IgD-negative memory B cell (primary cell): ENCODE results near the gene EYA3. TPM values are rescaled to one million over a fixed set of nuclear protein-coding genes. Genes with fewer than 3 reads are reported as not detected.
A peak's percentile ranks its signal among the peaks of the same experiment; 100 is the strongest.

Experiments
- H3K27ac Mint-ChIP-seq, 3 donors: one replicate each; pipeline ENCODE4 v1.8.0; 2020 to 2022; ENCODE audit warnings: mild to moderate bottlenecking in 3 of 3, mixed read lengths in 3 of 3, moderate library complexity in 1 of 3
- H3K27me3 Mint-ChIP-seq: one replicate; pipeline ENCODE4 v1.8.0; 2021; ENCODE audit warnings: mixed read lengths
- H3K36me3 Mint-ChIP-seq: one replicate; pipeline ENCODE4 v1.8.0; 2020; ENCODE audit warnings: mild to moderate bottlenecking, mixed read lengths
- H3K4me1 Mint-ChIP-seq, 3 donors: one replicate each; pipeline ENCODE4 v1.8.0; 2020 to 2022; ENCODE audit warnings: mixed read lengths in 3 of 3, mild to moderate bottlenecking in 1 of 3
- H3K4me3 Mint-ChIP-seq, 4 donors: one replicate each; pipeline ENCODE4 v1.8.0; 2020 to 2022; ENCODE audit warnings: mild to moderate bottlenecking in 4 of 4, mixed read lengths in 4 of 4, moderate library complexity in 3 of 4
- H3K9me3 Mint-ChIP-seq, 3 donors: one replicate each; pipeline ENCODE4 v1.8.0; 2020 to 2021; ENCODE audit warnings: mixed read lengths in 3 of 3, mild to moderate bottlenecking in 1 of 3
- polyA plus RNA-seq: library from polyadenylated mRNA; unstranded; fragments of 300-500 nt; fragmentation: Illumina TruSeq; gene quantifications from one replicate; pipeline ENCODE4 v1.2.3, GENCODE V29; 2021

The EYA3 gene, protein sequence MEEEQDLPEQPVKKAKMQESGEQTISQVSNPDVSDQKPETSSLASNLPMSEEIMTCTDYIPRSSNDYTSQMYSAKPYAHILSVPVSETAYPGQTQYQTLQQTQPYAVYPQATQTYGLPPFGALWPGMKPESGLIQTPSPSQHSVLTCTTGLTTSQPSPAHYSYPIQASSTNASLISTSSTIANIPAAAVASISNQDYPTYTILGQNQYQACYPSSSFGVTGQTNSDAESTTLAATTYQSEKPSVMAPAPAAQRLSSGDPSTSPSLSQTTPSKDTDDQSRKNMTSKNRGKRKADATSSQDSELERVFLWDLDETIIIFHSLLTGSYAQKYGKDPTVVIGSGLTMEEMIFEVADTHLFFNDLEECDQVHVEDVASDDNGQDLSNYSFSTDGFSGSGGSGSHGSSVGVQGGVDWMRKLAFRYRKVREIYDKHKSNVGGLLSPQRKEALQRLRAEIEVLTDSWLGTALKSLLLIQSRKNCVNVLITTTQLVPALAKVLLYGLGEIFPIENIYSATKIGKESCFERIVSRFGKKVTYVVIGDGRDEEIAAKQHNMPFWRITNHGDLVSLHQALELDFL
- polyA plus RNA-seq, result 5.8 TPM

DNA sequence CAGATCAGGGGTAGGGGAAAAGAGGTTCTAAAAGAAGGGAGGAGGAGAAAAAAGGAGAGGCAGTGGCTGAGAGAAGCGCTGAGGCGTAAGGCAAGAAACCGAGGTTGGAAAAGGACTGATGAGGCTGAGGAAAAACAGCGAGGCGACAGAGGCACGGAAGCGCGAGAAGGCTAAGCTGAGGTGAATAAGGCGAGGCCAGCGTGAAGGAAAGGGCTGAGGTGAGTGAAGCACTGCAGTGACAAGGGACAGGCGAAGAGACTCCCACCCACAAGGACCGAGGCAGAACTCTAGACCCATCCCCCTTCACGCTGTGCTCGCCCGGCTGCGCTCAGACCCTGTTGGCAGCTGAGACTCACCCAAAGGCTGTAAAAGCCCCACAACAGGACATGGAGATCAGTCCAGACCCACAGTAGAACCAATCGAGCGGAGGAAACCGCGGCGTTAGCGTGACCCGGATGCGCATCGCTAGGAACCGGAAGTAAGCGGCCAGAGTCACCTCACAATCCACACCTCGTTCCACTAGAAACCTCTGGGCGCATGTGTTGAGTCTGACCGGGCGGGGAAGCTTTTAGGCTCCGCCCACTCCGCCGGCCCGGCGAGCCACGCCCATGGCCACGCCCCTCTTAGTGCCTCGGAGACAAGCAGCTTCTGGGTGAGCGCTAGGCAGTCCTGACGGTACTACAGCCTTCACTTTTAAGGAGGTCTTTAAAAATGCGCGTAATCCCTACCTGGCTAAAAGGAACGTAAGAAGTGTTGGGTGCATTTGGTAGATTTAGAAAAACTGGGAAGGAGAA, at the start of gene EYA3:
Gene EYA3 (minus strand): TSS at position 443 of the 794 bp plus-strand sequence. CDS start 30,584 bp downstream, outside the sequence.
- peak within 1 kb of the TSS; percentile 91 to 98 (median 96) for H3K4me3 Mint-ChIP-seq
- peaks cover 33 to 44% (median 38%) of the 10 kb centered on the region in 3 donors for H3K4me1 Mint-ChIP-seq
- no peaks in the 10 kb centered on the region for H3K9me3 Mint-ChIP-seq
- peak within 1 kb of the TSS; percentile 87 to 99 (median 97) for H3K27ac Mint-ChIP-seq
- H3K27me3 Mint-ChIP-seq, result no peaks in the 10 kb centered on the region
- peaks cover 2% of the 10 kb centered on the region for H3K36me3 Mint-ChIP-seq

DNA sequence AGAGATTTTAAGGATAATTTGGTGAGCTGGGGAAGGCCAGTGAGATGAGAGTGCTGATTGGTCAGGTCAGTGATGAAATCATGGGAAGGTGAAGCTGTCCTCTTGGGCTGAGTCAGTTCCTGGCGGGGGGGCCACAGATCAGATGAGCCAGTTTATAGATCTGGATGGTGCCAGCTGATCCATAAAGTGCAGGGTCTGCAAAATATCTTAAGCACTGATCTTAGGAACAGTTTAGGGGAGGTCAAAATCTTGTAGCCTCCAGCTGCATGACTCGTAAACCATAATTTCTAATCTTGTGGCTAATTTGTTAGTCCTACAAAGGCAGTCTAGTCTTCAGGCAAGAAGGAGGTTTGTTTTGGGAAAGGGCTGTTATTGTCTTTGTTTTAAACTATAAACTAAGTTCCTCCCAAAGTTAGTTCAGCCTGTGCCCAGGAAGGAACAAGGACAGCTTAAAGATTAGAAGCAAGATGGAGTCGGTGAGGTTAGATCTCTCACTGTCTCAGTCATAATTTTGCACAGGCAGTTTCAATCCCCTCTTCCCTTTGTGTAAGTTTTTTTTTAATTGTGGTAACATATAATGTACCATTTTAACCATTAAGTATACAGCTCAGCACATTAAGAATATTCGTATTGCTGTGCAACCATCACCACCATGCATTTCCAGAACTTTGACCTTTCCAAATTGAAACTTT, 48.7 kb upstream of the EYA3 start:
- Mint-ChIP-seq H3K36me3 (peaks cover 3% of the 10 kb centered on the region), H3K27ac (peak overlapping the region in 1 of 3 donors; percentile 10), H3K27me3 (peaks cover 2% of the 10 kb centered on the region), H3K9me3 (no peaks in the 10 kb centered on the region), H3K4me1 (peaks cover 46 to 57% (median 50%) of the 10 kb centered on the region in 3 donors), H3K4me3 (peak overlapping the region in 1 of 4 donors; percentile 9)

DNA sequence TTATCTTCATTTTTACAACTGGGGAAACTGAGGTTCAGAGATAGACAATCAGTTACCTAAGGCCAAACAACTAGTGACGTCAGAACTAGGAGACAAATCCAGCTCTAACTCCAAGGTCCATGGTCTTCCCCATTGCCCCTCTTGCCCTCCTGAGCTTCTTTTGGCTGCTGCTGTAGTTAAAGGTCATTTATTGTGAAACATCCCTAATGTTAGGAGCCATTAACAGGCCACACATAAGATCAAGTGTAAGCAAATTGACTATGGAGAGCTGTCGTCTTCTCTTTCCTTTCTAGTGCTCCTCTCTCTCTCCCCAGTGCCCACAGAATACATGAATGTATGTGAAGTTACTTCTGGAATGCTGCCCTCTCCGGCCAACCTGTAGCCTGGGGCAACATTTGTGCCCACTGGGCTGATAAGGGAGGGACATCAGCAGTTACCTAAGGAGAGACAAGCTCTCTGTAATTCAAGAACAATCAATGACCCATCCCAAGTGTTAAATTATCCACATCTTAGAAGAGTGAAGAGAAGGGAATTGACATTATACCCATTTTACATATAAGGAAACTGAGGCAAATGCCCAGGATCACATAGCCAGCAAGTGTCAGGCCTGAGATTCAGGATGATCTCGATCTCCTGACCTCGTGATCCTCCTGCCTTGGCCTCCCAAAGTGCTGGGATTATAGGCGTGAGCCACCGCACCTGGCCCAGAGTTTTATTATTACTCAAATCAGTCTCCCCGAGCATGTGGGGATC, 47.9 kb upstream of the EYA3 start:
- Mint-ChIP-seq H3K27me3 (peaks cover 2% of the 10 kb centered on the region), H3K27ac (peak overlapping the region in 1 of 3 donors; percentile 92), H3K4me1 (peaks cover 49 to 58% (median 53%) of the 10 kb centered on the region in 3 donors), H3K36me3 (peaks cover 3% of the 10 kb centered on the region), H3K9me3 (no peaks in the 10 kb centered on the region), H3K4me3 (peak overlapping the region in 2 of 4 donors; percentile 3 to 9)

DNA sequence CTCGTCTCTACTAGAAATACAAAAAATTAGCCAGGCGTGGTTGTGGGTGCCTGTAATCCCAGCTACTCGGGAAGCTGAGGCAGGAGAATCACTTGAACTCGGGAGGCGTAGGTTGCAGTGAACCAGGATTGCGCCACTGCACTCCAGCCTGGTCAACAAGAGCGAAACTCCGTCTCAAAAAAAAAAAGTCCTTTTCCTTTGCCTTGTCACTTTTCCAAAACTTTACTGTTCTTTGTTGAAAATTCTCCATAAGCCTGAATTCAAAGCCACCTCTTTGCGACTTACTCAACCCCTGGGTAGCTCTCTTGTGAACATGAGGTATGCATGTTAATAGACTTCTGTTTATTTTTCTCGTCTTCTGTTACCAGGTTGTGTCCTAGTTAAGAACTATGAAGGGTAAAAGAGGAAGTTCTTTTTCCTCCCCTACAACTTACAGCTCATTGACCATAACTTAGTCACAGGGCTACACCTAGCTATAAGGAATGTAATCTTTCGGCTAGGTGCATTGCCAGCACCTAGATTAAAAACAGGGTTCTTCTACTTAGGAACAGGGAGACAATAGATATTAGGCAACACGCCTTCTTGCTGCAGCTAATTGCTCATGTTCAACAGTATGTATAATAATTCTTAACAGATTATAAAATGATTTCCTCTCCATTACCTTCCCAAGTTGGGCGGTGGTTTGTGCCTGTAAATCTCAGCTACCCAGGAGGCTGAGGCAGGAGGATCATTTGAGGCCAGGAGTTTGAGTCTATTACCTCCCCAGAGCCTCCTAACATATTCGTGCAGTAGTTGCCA, 47.2 kb upstream of the EYA3 start:
- H3K27me3 Mint-ChIP-seq, result peaks cover 2% of the 10 kb centered on the region
- H3K4me1 Mint-ChIP-seq, result peaks cover 49 to 58% (median 53%) of the 10 kb centered on the region in 3 donors
- H3K27ac Mint-ChIP-seq, result peak overlapping the region; percentile 10 to 92 (median 31)
- H3K4me3 Mint-ChIP-seq, result peak overlapping the region; percentile 28 to 90 (median 76)
- no peaks in the 10 kb centered on the region for H3K9me3 Mint-ChIP-seq
- H3K36me3 Mint-ChIP-seq, result peaks cover 3% of the 10 kb centered on the region

DNA sequence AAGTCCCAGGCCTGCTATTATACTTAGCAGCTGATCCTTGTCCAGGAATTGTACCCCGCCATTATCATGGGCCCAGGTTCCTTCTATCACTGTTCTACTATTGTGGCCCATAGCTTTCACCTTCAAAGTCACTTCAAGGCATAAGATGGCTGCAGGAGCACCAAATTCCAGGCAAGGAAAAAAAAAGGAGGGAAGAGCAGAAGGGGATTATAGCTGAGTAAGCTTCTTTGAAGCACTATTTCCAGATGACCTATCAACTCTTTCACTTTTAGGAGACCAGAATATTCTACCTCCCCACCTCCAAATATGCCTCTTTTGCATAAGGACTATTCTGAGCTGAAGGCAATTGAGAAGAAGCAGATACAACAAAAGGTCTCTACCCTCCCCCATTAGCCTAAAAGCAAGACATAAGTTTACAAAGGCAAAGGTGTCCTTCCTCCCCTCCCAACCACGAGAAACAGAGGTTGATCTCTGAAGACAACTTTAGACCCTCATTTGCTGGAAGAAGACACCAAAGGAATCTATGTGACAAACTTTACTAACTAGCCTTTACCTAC, 46.3 kb upstream of the EYA3 start:
- no peaks in the 10 kb centered on the region for H3K9me3 Mint-ChIP-seq
- peaks cover 2% of the 10 kb centered on the region for H3K27me3 Mint-ChIP-seq
- no peak overlapping the region for H3K27ac Mint-ChIP-seq
- peaks cover 3% of the 10 kb centered on the region for H3K36me3 Mint-ChIP-seq
- H3K4me3 Mint-ChIP-seq, result peak overlapping the region in 1 of 4 donors; percentile 84
- H3K4me1 Mint-ChIP-seq, result peaks cover 49 to 52% (median 49%) of the 10 kb centered on the region in 3 donors

DNA sequence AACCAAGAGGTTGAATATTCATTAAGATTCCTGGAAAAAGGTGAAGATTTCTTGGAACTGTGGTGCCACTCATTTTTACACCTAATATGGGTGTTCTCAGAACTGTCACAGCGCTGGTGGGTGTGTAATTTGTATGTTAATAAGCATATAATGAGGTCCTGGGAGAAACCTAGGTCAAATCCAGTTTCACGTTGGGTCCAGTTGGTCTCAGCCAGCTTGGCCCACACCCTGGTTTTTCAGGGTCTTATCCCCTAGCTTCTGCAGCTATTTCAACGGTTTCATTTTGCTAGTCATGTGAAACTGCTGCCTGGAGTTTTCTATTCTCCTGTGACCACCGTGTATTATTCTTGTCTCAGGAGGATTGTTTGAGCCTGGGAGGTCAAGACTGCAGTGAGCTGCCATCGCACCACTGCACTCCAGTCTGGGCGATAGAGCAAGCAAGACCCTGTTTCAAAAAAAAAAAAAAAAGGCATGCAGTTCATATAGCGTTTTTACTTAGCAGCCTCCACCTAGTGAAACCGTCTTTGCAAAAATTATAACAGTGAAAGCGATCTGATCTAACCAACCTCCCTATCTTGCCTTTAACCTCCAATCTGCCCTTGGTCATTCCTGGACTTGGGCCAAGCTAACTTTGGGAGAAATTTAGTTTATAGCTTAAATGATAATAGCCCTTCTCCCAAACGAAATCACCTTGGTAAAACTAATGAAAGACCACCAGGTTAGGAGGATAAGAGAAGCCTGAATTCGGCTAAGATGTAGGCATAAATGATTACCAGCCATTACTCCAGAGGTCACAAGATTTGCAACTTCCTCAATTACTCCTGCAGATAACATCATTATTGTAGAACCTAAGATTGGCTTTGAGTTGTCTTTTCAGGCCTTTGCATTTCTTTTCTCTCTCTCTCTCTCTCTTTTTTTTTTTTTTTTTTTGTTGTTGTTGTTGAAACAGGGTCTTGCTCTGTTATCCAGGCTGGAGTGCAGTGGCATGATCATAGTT, 44.1 kb upstream of the EYA3 start:
- peak overlapping the region in 2 of 3 donors; percentile 16 to 66 for H3K27ac Mint-ChIP-seq
- no peaks in the 10 kb centered on the region for H3K27me3 Mint-ChIP-seq
- H3K36me3 Mint-ChIP-seq, result peaks cover 3% of the 10 kb centered on the region
- H3K4me3 Mint-ChIP-seq, result peak overlapping the region in 2 of 4 donors; percentile 51 to 80
- peaks cover 47 to 48% (median 48%) of the 10 kb centered on the region in 3 donors for H3K4me1 Mint-ChIP-seq
- H3K9me3 Mint-ChIP-seq, result no peaks in the 10 kb centered on the region

DNA sequence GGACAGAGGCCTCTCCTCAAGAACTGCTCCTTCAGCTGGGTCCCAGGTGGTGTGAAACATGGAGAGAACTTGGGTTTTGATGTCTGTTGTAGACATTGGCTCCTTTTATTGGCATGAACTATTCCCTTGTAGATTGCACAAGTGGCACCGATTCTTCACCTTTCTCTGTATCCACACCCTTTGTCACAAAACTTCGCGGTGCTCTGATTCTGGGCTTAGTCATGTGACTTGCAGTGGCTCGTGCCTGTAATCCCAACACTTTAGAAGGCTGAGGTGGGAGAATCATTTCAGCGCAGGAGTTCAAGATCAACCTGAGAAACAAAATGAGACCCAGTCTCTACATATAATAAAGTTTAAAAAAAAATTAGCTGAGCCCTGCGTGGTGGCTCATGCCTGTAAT, 42.5 kb upstream of the EYA3 start:
- peaks cover 50 to 55% (median 55%) of the 10 kb centered on the region in 3 donors for H3K4me1 Mint-ChIP-seq
- H3K36me3 Mint-ChIP-seq, result peaks cover 3% of the 10 kb centered on the region
- H3K4me3 Mint-ChIP-seq, result no peak overlapping the region
- peak overlapping the region in 1 of 3 donors; percentile 67 for H3K27ac Mint-ChIP-seq
- H3K9me3 Mint-ChIP-seq, result no peaks in the 10 kb centered on the region
- H3K27me3 Mint-ChIP-seq, result no peaks in the 10 kb centered on the region

DNA sequence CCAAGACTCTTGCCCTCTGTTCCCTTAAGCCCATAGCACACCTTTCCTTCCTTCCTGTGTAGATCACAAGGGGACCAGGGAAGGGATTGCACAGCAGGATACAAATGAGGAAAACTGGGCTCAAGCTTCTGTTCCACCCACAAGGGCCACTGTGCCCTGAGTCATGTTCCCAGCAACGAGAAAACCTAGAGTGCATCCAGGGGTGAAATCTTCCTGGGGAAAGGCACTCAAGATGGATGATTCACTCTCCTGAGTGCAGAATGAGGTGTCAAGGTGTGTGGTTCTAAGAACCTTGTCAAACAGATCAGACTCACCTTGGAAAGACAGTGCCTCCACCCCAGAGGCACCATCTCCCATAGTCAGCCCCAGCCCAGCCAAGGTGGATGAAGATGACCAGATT, 40.7 kb upstream of the EYA3 start:
- H3K27me3 Mint-ChIP-seq, result no peaks in the 10 kb centered on the region
- H3K9me3 Mint-ChIP-seq, result no peaks in the 10 kb centered on the region

DNA sequence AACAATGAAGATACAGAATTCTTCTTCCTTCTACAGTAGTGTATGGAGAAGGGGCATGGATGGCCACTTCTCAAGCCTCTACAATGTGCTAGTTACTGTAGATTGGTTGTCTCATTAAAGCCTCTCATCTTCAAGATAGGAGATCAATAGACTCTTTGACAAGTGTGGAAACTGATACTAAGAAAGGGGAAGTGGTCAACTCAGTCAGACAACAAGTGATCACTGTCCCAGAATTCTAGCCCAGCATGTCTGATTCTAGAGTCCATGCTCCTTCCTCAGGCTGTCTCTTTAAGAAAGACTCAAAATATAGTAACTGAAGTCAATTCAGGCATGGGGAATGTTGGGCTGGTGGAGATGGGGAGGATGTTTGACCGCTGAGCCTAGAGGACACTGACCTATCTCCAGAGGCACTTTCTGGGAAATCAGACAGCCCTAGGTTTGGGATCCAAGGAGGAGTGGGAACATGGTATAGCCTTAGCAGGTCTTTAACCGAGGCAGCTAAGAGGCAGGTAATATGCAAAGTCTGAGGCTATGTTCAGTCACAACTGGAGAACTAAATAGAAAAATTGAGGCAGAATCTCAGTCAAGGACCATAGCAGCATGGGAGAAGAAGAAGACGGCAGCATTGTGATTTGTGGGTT, 39.3 kb upstream of the EYA3 start:
- H3K4me1 Mint-ChIP-seq, result peaks cover 29 to 37% (median 33%) of the 10 kb centered on the region in 3 donors
- no peaks in the 10 kb centered on the region for H3K36me3 Mint-ChIP-seq
- H3K9me3 Mint-ChIP-seq, result no peaks in the 10 kb centered on the region
- H3K27ac Mint-ChIP-seq, result peak overlapping the region; percentile 23 to 63 (median 47)
- no peaks in the 10 kb centered on the region for H3K27me3 Mint-ChIP-seq
- H3K4me3 Mint-ChIP-seq, result peak overlapping the region in 2 of 4 donors; percentile 50 to 52

More for the DNA sequence above, 40.7 kb upstream of the EYA3 start:
- Mint-ChIP-seq H3K4me1 (peaks cover 39 to 45% (median 40%) of the 10 kb centered on the region in 3 donors), H3K36me3 (no peaks in the 10 kb centered on the region), H3K27ac (no peak overlapping the region), H3K4me3 (peak overlapping the region in 1 of 4 donors; percentile 41)

DNA sequence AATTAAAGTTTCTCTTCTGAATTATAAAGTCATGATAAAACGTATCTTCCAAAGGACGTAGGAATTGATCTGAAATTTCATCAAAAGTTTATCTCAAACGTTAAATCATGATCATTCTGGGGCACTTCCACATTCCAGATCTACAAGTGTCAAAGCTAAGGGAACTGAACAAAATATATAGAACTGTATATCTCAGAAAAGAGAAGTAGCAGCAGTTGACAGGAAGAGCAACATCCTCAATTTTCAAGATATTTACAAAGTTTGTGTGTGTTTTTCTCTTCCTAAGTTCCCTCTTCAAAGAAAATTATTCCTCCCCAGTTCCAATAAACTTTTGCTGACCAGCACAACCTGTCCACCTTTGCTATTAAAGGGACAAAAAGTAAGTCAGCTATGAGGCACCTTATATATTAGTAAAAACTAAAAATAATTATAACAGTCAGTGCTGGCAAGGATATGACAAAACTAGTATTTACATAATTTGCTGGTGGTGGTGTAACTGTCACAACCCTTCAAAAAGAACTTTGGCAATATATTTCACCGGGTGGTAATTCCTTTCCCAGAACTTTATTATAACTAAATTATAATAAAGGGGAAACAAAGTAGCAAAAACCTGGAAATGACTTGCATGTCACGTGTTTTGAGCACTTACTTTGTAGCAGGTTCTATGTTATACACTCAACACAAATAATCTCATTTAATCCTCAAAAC, 38.5 kb upstream of the EYA3 start:
- H3K9me3 Mint-ChIP-seq, result no peaks in the 10 kb centered on the region
- H3K4me1 Mint-ChIP-seq, result peaks cover 25 to 31% (median 26%) of the 10 kb centered on the region in 3 donors
- no peak overlapping the region for H3K27ac Mint-ChIP-seq
- H3K4me3 Mint-ChIP-seq, result peak overlapping the region in 2 of 4 donors; percentile 52 to 80
- no peaks in the 10 kb centered on the region for H3K36me3 Mint-ChIP-seq
- H3K27me3 Mint-ChIP-seq, result no peaks in the 10 kb centered on the region

DNA sequence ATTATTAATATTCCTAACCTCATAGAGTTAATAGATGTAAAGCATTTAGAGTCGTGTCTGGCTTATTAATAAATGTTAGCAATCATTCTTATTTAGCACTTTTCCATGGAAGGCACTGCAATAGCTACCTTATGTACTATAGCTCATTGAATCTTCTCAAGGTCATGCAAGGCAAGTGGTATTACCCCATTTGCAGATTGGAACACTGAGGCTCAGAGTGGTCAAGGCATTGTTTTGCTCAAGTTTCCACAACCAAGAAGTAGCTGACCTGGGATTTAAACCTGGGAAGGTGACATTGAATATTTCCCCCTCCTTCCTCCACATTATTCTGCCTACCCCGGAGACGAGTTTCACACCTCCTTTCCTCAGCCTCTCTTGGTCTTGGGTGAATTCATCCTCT, 37.8 kb upstream of the EYA3 start:
- Mint-ChIP-seq H3K4me1 (peaks cover 23 to 29% (median 27%) of the 10 kb centered on the region in 3 donors), H3K9me3 (no peaks in the 10 kb centered on the region), H3K36me3 (no peaks in the 10 kb centered on the region), H3K27me3 (no peaks in the 10 kb centered on the region), H3K4me3 (peak overlapping the region in 1 of 4 donors; percentile 80), H3K27ac (no peak overlapping the region)
